SK-N-SH (cell line): Measurements from ENCODE around the gene SCN11A. TPM values are rescaled to one million over a fixed set of nuclear protein-coding genes. Genes with fewer than 3 reads are reported as not detected.

Experiments used
- CTCF ChIA-PET: fragments of 300-600, 350-600 bp; formaldehyde crosslinking; extraction: SDS; loops from one replicate; lab custom pipeline; 2021; lab: Yijun Ruan, JAX
- POLR2A ChIA-PET: fragments of 350-600 bp; sonication (Branson Sonifier 250); formaldehyde crosslinking; extraction: SDS; loops from one replicate; lab custom pipeline; 2020; ENCODE audit warnings: antibody characterized with exemption, inconsistent platforms; lab: Yijun Ruan, JAX
- DNase-seq: peaks from one replicate; pipeline ENCODE4 v3.0.0; 2012
- H2AFZ ChIP-seq: fragments of 200-600 bp; sonication (generic); 2 replicates; pipeline ENCODE4 v1.8.1; 2016; ENCODE audit warnings: antibody characterized with exemption, mild to moderate bottlenecking, low read depth
- H3F3A ChIP-seq: fragments of 200-600 bp; sonication (generic); replicated peaks from 2 replicates; pipeline ENCODE3; 2016; ENCODE audit warnings: antibody characterized with exemption, mild to moderate bottlenecking; ENCODE audit not compliant: insufficient read depth
- H3K27ac ChIP-seq, 2 experiments: fragments of 200-500 bp in 1 of 2; fragments of 200-600 bp in 1 of 2; sonication (Bioruptor generic) in 1 of 2; sonication (generic), shearing (Covaris generic) in 1 of 2; 2 replicates each; pipeline versions ENCODE4 v1.5.1 to v1.6.1; 2014 to 2016; ENCODE audit warnings: low read depth in 2 of 2, inconsistent platforms in 1 of 2, low read length in 1 of 2, mild to moderate bottlenecking in 1 of 2, mixed read lengths in 1 of 2
- H3K27me3 ChIP-seq: fragments of 200-600 bp; sonication (generic), shearing (Covaris generic); 2 replicates; pipeline ENCODE4 v1.6.1; 2016; ENCODE audit warnings: mixed run types; ENCODE audit not compliant: insufficient read depth
- H3K36me3 ChIP-seq, 2 experiments: fragments of 200-500 bp in 1 of 2; fragments of 200-600 bp in 1 of 2; sonication (Bioruptor generic) in 1 of 2; sonication (generic) in 1 of 2; replicated peaks in 1 of 2; 2 replicates each; pipeline versions ENCODE3 to v1.5.1; 2014 to 2016; ENCODE audit warnings: low read length in 1 of 2, mild to moderate bottlenecking in 1 of 2; ENCODE audit not compliant: insufficient read depth in 2 of 2, control insufficient read depth in 1 of 2
- H3K4me1 ChIP-seq, 2 experiments: fragments of 200-500 bp in 1 of 2; fragments of 200-600 bp in 1 of 2; sonication (Bioruptor generic) in 1 of 2; sonication (generic), shearing (Covaris generic) in 1 of 2; 2 replicates each; pipeline versions ENCODE4 v1.5.1 to v1.6.1; 2014 to 2016; ENCODE audit warnings: low read depth in 1 of 2, low read length in 1 of 2, mixed run types in 1 of 2; ENCODE audit not compliant: insufficient read depth in 2 of 2, control insufficient read depth in 1 of 2
- H3K4me2 ChIP-seq: fragments of 200-600 bp; sonication (generic), shearing (Covaris generic); 2 replicates; pipeline ENCODE4 v1.6.1; 2017; ENCODE audit warnings: mixed run types
- H3K4me3 ChIP-seq, 2 experiments: fragments of 200-500 bp in 1 of 2; fragments of 200-600 bp in 1 of 2; sonication (Bioruptor generic) in 1 of 2; sonication (generic), shearing (Covaris generic) in 1 of 2; 2 replicates each; pipeline versions ENCODE4 v1.5.1 to v1.8.1; 2014 to 2016; ENCODE audit warnings: low read depth in 2 of 2, inconsistent platforms in 1 of 2, low read length in 1 of 2, mild to moderate bottlenecking in 1 of 2, mixed read lengths in 1 of 2, moderate library complexity in 1 of 2
- H3K79me2 ChIP-seq: fragments of 200-600 bp; sonication (generic); 2 replicates; pipeline ENCODE4 v1.8.1; 2017; ENCODE audit warnings: mild to moderate bottlenecking; ENCODE audit not compliant: insufficient read depth
- H3K9ac ChIP-seq: fragments of 200-600 bp; sonication (generic); 2 replicates; pipeline ENCODE4 v1.6.1; 2017; ENCODE audit warnings: mixed run types
- H3K9me2 ChIP-seq: fragments of 200-600 bp; sonication (generic); 2 replicates; pipeline ENCODE4 v1.6.1; 2017; ENCODE audit warnings: mixed run types
- H3K9me3 ChIP-seq: fragments of 200-600 bp; sonication (generic); 2 replicates; pipeline ENCODE4 v1.6.1; 2017; ENCODE audit warnings: mixed run types, mild to moderate bottlenecking, moderate library complexity
- H4K20me1 ChIP-seq: fragments of 200-600 bp; sonication (generic); 2 replicates; pipeline ENCODE4 v1.6.1; 2017; ENCODE audit warnings: mild to moderate bottlenecking, mixed run types; ENCODE audit not compliant: insufficient read depth
- CHD2 ChIP-seq: fragments of 150-350 bp; IDR thresholded peaks from 2 replicates; pipeline ENCODE4 v1.6.1; 2018; ENCODE audit warnings: low read length; ENCODE audit not compliant: partially characterized antibody
- ELF1 ChIP-seq: IDR thresholded peaks from 2 replicates; pipeline ENCODE4 v1.4.0; 2012
- EP300 ChIP-seq, 2 experiments: IDR thresholded peaks; 2 replicates each; pipeline versions ENCODE4 v1.4.0 to v1.6.1; 2012; ENCODE audit warnings: borderline replicate concordance in 1 of 2, low read depth in 1 of 2, low read length in 1 of 2
- EZH2phosphoT487 ChIP-seq: fragments of 200-600 bp; sonication (generic); IDR thresholded peaks from 2 replicates; pipeline ENCODE4 v1.6.1; 2017; ENCODE audit warnings: low read depth, mixed run types, mild to moderate bottlenecking, antibody characterized with exemption, moderate library complexity, borderline replicate concordance
- FOSL2 ChIP-seq: IDR thresholded peaks from 2 replicates; pipeline ENCODE4 v1.4.0; 2012; ENCODE audit warnings: low read depth, mild to moderate bottlenecking, moderate library complexity, borderline replicate concordance
- FOXJ3 ChIP-seq: sonication (generic); formaldehyde crosslinking; IDR thresholded peaks from 2 replicates; pipeline ENCODE4 v1.5.1; 2020; ENCODE audit warnings: mild to moderate bottlenecking, missing genetic modification reagents
- FOXM1 ChIP-seq: IDR thresholded peaks from 2 replicates; pipeline ENCODE4 v1.4.0; 2012; ENCODE audit warnings: low read depth, mild to moderate bottlenecking
- GABPA ChIP-seq: IDR thresholded peaks from 2 replicates; pipeline ENCODE4 v1.4.0; 2012; ENCODE audit warnings: low read depth, mild to moderate bottlenecking
- MAX ChIP-seq: IDR thresholded peaks from 2 replicates; pipeline ENCODE4 v1.4.0; 2012; ENCODE audit warnings: low read depth
- MEF2A ChIP-seq: IDR thresholded peaks from 2 replicates; pipeline ENCODE4 v1.4.0; 2012; ENCODE audit warnings: low read depth, borderline replicate concordance
- MXI1 ChIP-seq: IDR thresholded peaks from 2 replicates; pipeline ENCODE4 v1.6.1; 2012; ENCODE audit warnings: mild to moderate bottlenecking, low read depth, low read length, improper control_type of control experiment
- NFIC ChIP-seq: IDR thresholded peaks from 2 replicates; pipeline ENCODE4 v1.4.0; 2012; ENCODE audit warnings: borderline replicate concordance
- NRF1 ChIP-seq: IDR thresholded peaks from 2 replicates; pipeline ENCODE4 v1.6.1; 2012; ENCODE audit warnings: low read depth, mild to moderate bottlenecking, low read length
- POLR2AphosphoS5 ChIP-seq: IDR thresholded peaks from 2 replicates; pipeline ENCODE4 v1.6.1; 2012; ENCODE audit warnings: low read depth, low read length
- RCOR1 ChIP-seq: fragments of 150-350 bp; IDR thresholded peaks from 2 replicates; pipeline ENCODE4 v1.6.1; 2017; ENCODE audit warnings: antibody characterized with exemption, low read length
- RFX5 ChIP-seq: IDR thresholded peaks from 2 replicates; pipeline ENCODE4 v1.6.1; 2012; ENCODE audit warnings: mild to moderate bottlenecking, improper control_type of control experiment, low read length
- SIN3A ChIP-seq: IDR thresholded peaks from 2 replicates; pipeline ENCODE4 v1.6.1; 2012; ENCODE audit warnings: low read depth, mild to moderate bottlenecking, low read length, moderate library complexity, borderline replicate concordance
- TAF1 ChIP-seq: IDR thresholded peaks from 2 replicates; pipeline ENCODE4 v1.6.1; 2012; ENCODE audit warnings: low read depth, mild to moderate bottlenecking, low read length, moderate library complexity, borderline replicate concordance
- TCF12 ChIP-seq: IDR thresholded peaks from 2 replicates; pipeline ENCODE4 v1.4.0; 2012
- WGBS: methylation state at CpG from one replicate; pipeline ENCODE4 v1.1.6; 2017; ENCODE audit warnings: low lambda C conversion rate; 5-methylcytosine and 5-hydroxymethylcytosine counted together
- polyA plus RNA-seq, 3 experiments: library from polyadenylated mRNA; depleted of rRNA; stranded (reverse); fragments of >200 nt; gene quantifications; 2 replicates each; pipeline ENCODE4 v1.2.3, GENCODE V29; 2012
- TF ChIP-seq, protein P1 (sequence below): IDR thresholded peaks from 2 replicates; pipeline ENCODE4 v1.4.0; 2012; ENCODE audit warnings: low read depth, borderline replicate concordance
- TF ChIP-seq, protein P2 (sequence below): fragments of 150-350 bp; IDR thresholded peaks from 2 replicates; pipeline ENCODE4 v1.6.1; 2016; ENCODE audit warnings: mild to moderate bottlenecking, low read depth, low read length

SCN11A gene
- polyA plus RNA-seq, 1 of the 3 experiments (the other 2 are of a cell fraction) = 0.02 TPM

- CTCF ChIA-PET = interaction anchor here (0.9 to 5.1 kb wide), 4 partner anchors 9 to 267 kb away, joined by 3 to 27 read pairs (median 5); no protein-coding TSS in a partner anchor
- DNase-seq = no peak
- Histone ChIP-seq H2AFZ (no peak overlapping the region), H3K27me3 (no peaks in the 10 kb centered on the region; the same call in 1 of the 2 replicates), H3K9me3 (no peaks in the 10 kb centered on the region), H3K4me2 (no peak overlapping the region), H3K4me1 (peaks cover 0 to 4% of the 10 kb centered on the region in 2 experiments; a peak in 1 of 4 replicates), H3K4me3 (no peak overlapping the region), H3F3A (no peaks in the 10 kb centered on the region), H3K9me2 (no peaks in the 10 kb centered on the region), H4K20me1 (no peaks in the 10 kb centered on the region), H3K9ac (no peak overlapping the region), H3K79me2 (no peaks in the 10 kb centered on the region), H3K27ac (no peak overlapping the region), H3K36me3 (no peaks in the 10 kb centered on the region)
- TF ChIP-seq MXI1 = no peak
- no peak for TF ChIP-seq EZH2phosphoT487
- TF ChIP-seq, protein P1, sequence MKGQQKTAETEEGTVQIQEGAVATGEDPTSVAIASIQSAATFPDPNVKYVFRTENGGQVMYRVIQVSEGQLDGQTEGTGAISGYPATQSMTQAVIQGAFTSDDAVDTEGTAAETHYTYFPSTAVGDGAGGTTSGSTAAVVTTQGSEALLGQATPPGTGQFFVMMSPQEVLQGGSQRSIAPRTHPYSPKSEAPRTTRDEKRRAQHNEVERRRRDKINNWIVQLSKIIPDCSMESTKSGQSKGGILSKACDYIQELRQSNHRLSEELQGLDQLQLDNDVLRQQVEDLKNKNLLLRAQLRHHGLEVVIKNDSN = no peak
- no peak for TF ChIP-seq EP300 (IDR thresholded peaks at IDR 0.05; ENCODE audit: borderline replicate concordance in 1 of 2, low read depth in 1 of 2, low read length in 1 of 2)
- no peak for TF ChIP-seq RCOR1
- no peak for TF ChIP-seq GABPA
- TF ChIP-seq TAF1 = no peak
- TF ChIP-seq FOSL2 = no peak
- TF ChIP-seq, protein P2, sequence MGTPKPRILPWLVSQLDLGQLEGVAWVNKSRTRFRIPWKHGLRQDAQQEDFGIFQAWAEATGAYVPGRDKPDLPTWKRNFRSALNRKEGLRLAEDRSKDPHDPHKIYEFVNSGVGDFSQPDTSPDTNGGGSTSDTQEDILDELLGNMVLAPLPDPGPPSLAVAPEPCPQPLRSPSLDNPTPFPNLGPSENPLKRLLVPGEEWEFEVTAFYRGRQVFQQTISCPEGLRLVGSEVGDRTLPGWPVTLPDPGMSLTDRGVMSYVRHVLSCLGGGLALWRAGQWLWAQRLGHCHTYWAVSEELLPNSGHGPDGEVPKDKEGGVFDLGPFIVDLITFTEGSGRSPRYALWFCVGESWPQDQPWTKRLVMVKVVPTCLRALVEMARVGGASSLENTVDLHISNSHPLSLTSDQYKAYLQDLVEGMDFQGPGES = no peak
- 90% methylated on average over 1 of the region's 1 CpG for WGBS
- POLR2A ChIA-PET = no interaction called here
Observed at GRCh38 chr3:39021029-39021428, 30.7 kb downstream of the SCN11A start.

GRCh38 chr3:39019299-39019698 lies 32.4 kb downstream of the SCN11A start:
- DNase-seq = no peak
- no peak overlapping the region for H2AFZ ChIP-seq
- no peak overlapping the region for H3K4me2 ChIP-seq
- H3K4me3 ChIP-seq = no peak overlapping the region
- no peaks in the 10 kb centered on the region for H3K79me2 ChIP-seq
- no peak overlapping the region for H3K27ac ChIP-seq
- 61% methylated on average over 2 of the region's 2 CpGs for WGBS
- no peaks in the 10 kb centered on the region for H3K36me3 ChIP-seq
- POLR2A ChIA-PET = no interaction called here
- no peak overlapping the region for H3K9ac ChIP-seq
- H3F3A ChIP-seq = no peaks in the 10 kb centered on the region
- TF ChIP-seq EZH2phosphoT487 = no peak
- TF ChIP-seq RFX5 = no peak
- no peak for TF ChIP-seq POLR2AphosphoS5
- TF ChIP-seq FOXM1 = no peak
- TF ChIP-seq NFIC = no peak
- TF ChIP-seq SIN3A = no peak
- no peak for TF ChIP-seq NRF1
- TF ChIP-seq TAF1 = no peak
- no peak for TF ChIP-seq CHD2
- no peak for TF ChIP-seq ELF1
- TF ChIP-seq TCF12 = no peak
- TF ChIP-seq MEF2A = no peak
- no peak for TF ChIP-seq MXI1
- TF ChIP-seq RCOR1 = no peak
- no peak for TF ChIP-seq MAX
- TF ChIP-seq FOXJ3 = no peak
- no peaks in the 10 kb centered on the region for H3K9me2 ChIP-seq
- no peaks in the 10 kb centered on the region for H4K20me1 ChIP-seq
- H3K4me1 ChIP-seq = peaks cover 0 to 4% of the 10 kb centered on the region in 2 experiments; a peak in 1 of 4 replicates
- no peaks in the 10 kb centered on the region for H3K9me3 ChIP-seq
- CTCF ChIA-PET = interaction anchor here (1.0 to 5.1 kb wide), 2 partner anchors 11 to 363 kb away, joined by 3 to 27 read pairs; no protein-coding TSS in a partner anchor
- no peaks in the 10 kb centered on the region; the same call in 1 of the 2 replicates for H3K27me3 ChIP-seq
